Bronchial epithelial cell (primary cell): ENCODE measurements around the gene NBAS. TPM values are rescaled to one million over a fixed set of nuclear protein-coding genes. Genes with fewer than 3 reads are reported as not detected.
A peak's percentile ranks its signal among the peaks of the same experiment; 100 is the strongest.

Source experiments
- DNase-seq: peaks from one replicate; pipeline ENCODE4 v3.0.0-alpha.2; 2010; ENCODE audit warnings: low read depth
- FAIRE-seq: peaks from 2 replicates; lab custom pipeline; 2011; peaks lifted over from hg19 to GRCh38; lab: Jason Lieb, UNC
- H3K27me3 ChIP-seq: 2 replicates; pipeline ENCODE4 v1.5.1; 2011; ENCODE audit warnings: low read length; ENCODE audit not compliant: control insufficient read depth, insufficient read depth
- H3K36me3 ChIP-seq: 2 replicates; pipeline ENCODE4 v1.5.1; 2011; ENCODE audit warnings: low read length; ENCODE audit not compliant: control insufficient read depth, insufficient read depth
- H3K4me3 ChIP-seq: 2 replicates; pipeline ENCODE4 v1.5.1; 2011; ENCODE audit warnings: mild to moderate bottlenecking, low read depth, low read length, control low read depth
- CTCF ChIP-seq: IDR thresholded peaks from 2 replicates; pipeline ENCODE4 v1.5.1; 2011; ENCODE audit warnings: mild to moderate bottlenecking, moderate library complexity, low read length, control low read depth, inconsistent platforms; ENCODE audit not compliant: insufficient read depth, severe bottlenecking
- total RNA-seq: library from RNA; depleted of rRNA; stranded (reverse); fragments of >200 nt; gene quantifications from 2 replicates; pipeline ENCODE4 v1.2.1, GENCODE V29; 2014

Gene NBAS
- total RNA-seq, 1 donor from 2014 or later, result 78.2 TPM

- H3K36me3 ChIP-seq, result no peaks in the 10 kb centered on the region
- H3K27me3 ChIP-seq, result no peaks in the 10 kb centered on the region
- no peak overlapping the region for H3K4me3 ChIP-seq
- TF ChIP-seq CTCF, result no peak
- no peak for FAIRE-seq
- DNase-seq, result no peak
These were observed 363.1 kb downstream of the NBAS start for GRCh38 chr2:15198051-15198450.

- TF ChIP-seq CTCF, result no peak
- DNase-seq (peak; percentile 20), FAIRE-seq (no peak)
These were observed 365.3 kb downstream of the NBAS start for GRCh38 chr2:15195813-15196212.

DNA sequence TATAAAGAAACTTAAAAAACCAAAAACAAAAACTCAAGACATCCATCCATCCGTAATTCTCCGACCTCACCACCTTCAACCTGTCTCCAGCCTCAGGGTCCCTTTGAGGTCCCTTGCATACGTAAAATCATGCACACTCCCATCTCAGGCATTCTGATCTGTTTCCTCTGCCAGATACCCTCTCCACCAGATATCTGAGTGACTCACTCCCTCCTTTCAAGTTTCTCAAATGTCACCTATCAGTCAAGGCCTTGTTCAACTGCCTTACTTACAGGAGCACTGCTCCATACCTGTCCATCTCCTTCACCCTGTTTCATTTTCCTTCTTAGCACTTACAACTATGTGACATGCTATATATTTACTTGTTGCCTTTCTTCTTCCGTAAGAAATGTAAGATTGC lies 369.3 kb downstream of the NBAS start:
- no peaks in the 10 kb centered on the region for H3K27me3 ChIP-seq
- DNase-seq (no peak), FAIRE-seq (no peak)
- H3K36me3 ChIP-seq, result peaks cover 2% of the 10 kb centered on the region
- no peak for TF ChIP-seq CTCF
- no peak overlapping the region for H3K4me3 ChIP-seq

More at GRCh38 chr2:15195813-15196212, 365.3 kb downstream of the NBAS start:
- no peak overlapping the region for H3K4me3 ChIP-seq
- H3K36me3 ChIP-seq, result no peaks in the 10 kb centered on the region
- H3K27me3 ChIP-seq, result no peaks in the 10 kb centered on the region

- no peak overlapping the region for H3K4me3 ChIP-seq
- TF ChIP-seq CTCF, result peak; percentile 3
- FAIRE-seq (no peak), DNase-seq (no peak)
- peaks cover 2% of the 10 kb centered on the region for H3K36me3 ChIP-seq
- no peaks in the 10 kb centered on the region for H3K27me3 ChIP-seq
These were observed 371.9 kb downstream of the NBAS start for GRCh38 chr2:15189216-15189615.

DNA sequence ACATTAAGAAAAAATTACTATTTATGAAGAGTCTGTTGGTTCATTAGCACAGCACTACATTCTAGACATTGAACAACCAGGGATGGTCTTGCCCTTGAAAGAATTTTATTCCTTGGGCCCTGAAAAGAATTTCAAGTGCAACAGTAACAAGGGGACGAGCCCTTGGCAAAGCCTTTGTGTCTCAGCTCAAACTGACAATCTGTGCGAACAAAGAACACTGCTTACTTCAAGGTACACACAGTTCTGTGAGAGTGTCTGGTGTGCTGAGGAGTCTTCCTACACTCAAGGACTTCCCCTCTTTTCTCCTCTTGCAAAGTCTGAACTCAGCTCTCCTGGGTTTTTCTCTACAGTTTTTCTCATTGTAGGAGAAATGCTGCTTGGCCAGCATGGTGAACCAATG lies 373.4 kb downstream of the NBAS start:
- Histone ChIP-seq H3K27me3 (no peaks in the 10 kb centered on the region), H3K36me3 (peaks cover 2% of the 10 kb centered on the region), H3K4me3 (no peak overlapping the region)
- TF ChIP-seq CTCF, result no peak
- FAIRE-seq, result no peak
- DNase-seq, result no peak

DNA sequence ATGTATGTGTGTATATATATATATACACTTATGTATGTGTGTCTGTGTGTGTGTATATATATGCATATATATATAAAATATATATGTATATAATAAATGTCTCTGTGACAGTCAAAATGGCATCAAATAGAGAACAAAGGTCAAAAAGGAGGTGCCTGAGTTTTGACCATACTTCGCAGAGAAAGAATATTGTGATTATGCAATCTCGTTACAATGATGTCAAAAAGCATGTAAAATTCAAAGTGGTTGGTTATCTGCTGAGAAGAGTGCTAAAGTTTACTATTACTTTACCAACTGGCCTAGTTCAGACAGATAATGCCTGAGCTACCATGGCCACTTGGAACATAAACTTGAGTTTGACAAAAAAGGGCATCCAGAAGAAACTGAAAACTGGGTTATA lies 375.0 kb downstream of the NBAS start:
- Histone ChIP-seq H3K4me3 (no peak overlapping the region), H3K36me3 (peaks cover 2% of the 10 kb centered on the region), H3K27me3 (no peaks in the 10 kb centered on the region)
- no peak for FAIRE-seq
- no peak for TF ChIP-seq CTCF
- no peak for DNase-seq
